H9 (cell line): Measurements from ENCODE around the gene CRY1. TPM values are rescaled to one million over a fixed set of nuclear protein-coding genes. Genes with fewer than 3 reads are reported as not detected.

ENCODE experiments used
- DNase-seq: peaks from one replicate; pipeline ENCODE4 v3.0.0-alpha.2; 2017
- H2AFZ ChIP-seq: one replicate; pipeline ENCODE4 v1.6.1; 2013; ENCODE audit warnings: mild to moderate bottlenecking, low read length, control low read depth, moderate library complexity
- H2AK5ac ChIP-seq: 2 replicates; pipeline ENCODE4 v1.6.1; 2013; ENCODE audit warnings: low read length, control low read depth, mixed read lengths; ENCODE audit not compliant: insufficient read length
- H2BK120ac ChIP-seq: one replicate; pipeline ENCODE4 v1.6.1; 2013; ENCODE audit warnings: low read depth, mild to moderate bottlenecking, low read length, control low read depth, inconsistent platforms; ENCODE audit not compliant: poor library complexity, severe bottlenecking
- H2BK12ac ChIP-seq: 2 replicates; pipeline ENCODE4 v1.6.1; 2013; ENCODE audit warnings: low read length, control low read depth, mixed read lengths, low read depth; ENCODE audit not compliant: insufficient read length
- H2BK15ac ChIP-seq: 2 replicates; pipeline ENCODE4 v1.6.1; 2013; ENCODE audit warnings: low read depth, low read length, control low read depth
- H2BK20ac ChIP-seq: one replicate; pipeline ENCODE4 v1.6.1; 2013; ENCODE audit warnings: low read depth, mild to moderate bottlenecking, low read length, control low read depth, inconsistent platforms; ENCODE audit not compliant: poor library complexity, severe bottlenecking
- H2BK5ac ChIP-seq: 2 replicates; pipeline ENCODE4 v1.6.1; 2013; ENCODE audit warnings: low read length, control low read depth, mixed read lengths; ENCODE audit not compliant: insufficient read length
- H3K14ac ChIP-seq: 2 replicates; pipeline ENCODE4 v1.6.1; 2013; ENCODE audit warnings: low read length, control low read depth; ENCODE audit not compliant: insufficient read depth
- H3K18ac ChIP-seq: 2 replicates; pipeline ENCODE4 v1.6.1; 2013; ENCODE audit warnings: low read depth, mild to moderate bottlenecking, mixed read lengths, low read length, control low read depth; ENCODE audit not compliant: insufficient read length
- H3K23ac ChIP-seq: 2 replicates; pipeline ENCODE4 v1.6.1; 2013; ENCODE audit warnings: low read length, control low read depth, mixed read lengths, low read depth; ENCODE audit not compliant: insufficient read length
- H3K23me2 ChIP-seq: 2 replicates; pipeline ENCODE4 v1.6.1; 2013; ENCODE audit warnings: low read depth, mild to moderate bottlenecking, mixed read lengths, low read length, control low read depth; ENCODE audit not compliant: insufficient read length, poor library complexity, severe bottlenecking
- H3K27ac ChIP-seq: 2 replicates; pipeline ENCODE4 v1.5.1; 2013; ENCODE audit warnings: low read length, control low read depth, mixed read lengths, low read depth; ENCODE audit not compliant: insufficient read length
- H3K27me3 ChIP-seq: 2 replicates; pipeline ENCODE4 v1.6.1; 2013; ENCODE audit warnings: low read length, control low read depth, inconsistent platforms; ENCODE audit not compliant: insufficient read depth
- H3K4ac ChIP-seq: 2 replicates; pipeline ENCODE4 v1.6.1; 2013; ENCODE audit warnings: low read depth, mild to moderate bottlenecking, control low read depth, inconsistent platforms, low read length, moderate library complexity
- H3K4me1 ChIP-seq: 2 replicates; pipeline ENCODE4 v1.6.1; 2013; ENCODE audit warnings: low read length, control low read depth, inconsistent platforms; ENCODE audit not compliant: insufficient read depth
- H3K4me2 ChIP-seq: 2 replicates; pipeline ENCODE4 v1.6.1; 2013; ENCODE audit warnings: low read length, control low read depth, mixed read lengths; ENCODE audit not compliant: insufficient read length, insufficient read depth
- H3K56ac ChIP-seq: 2 replicates; pipeline ENCODE4 v1.6.1; 2013; ENCODE audit warnings: low read depth, mild to moderate bottlenecking, mixed read lengths, low read length, control low read depth; ENCODE audit not compliant: insufficient read length
- H3K79me1 ChIP-seq: 2 replicates; pipeline ENCODE4 v1.6.1; 2013; ENCODE audit warnings: low read depth, mild to moderate bottlenecking, moderate library complexity, low read length, control low read depth, inconsistent platforms; ENCODE audit not compliant: insufficient read depth, poor library complexity, severe bottlenecking
- H3K79me2 ChIP-seq: 2 replicates; pipeline ENCODE4 v1.6.1; 2013; ENCODE audit warnings: low read length, control low read depth, inconsistent platforms; ENCODE audit not compliant: insufficient read depth
- H3K9ac ChIP-seq: 2 replicates; pipeline ENCODE4 v1.6.1; 2013; ENCODE audit warnings: low read length, control low read depth, mixed read lengths; ENCODE audit not compliant: insufficient read length; ENCODE audit errors: extremely low read depth
- H3K9me3 ChIP-seq: one replicate; pipeline ENCODE4 v1.6.1; 2013; ENCODE audit warnings: low read depth, low read length, inconsistent platforms; ENCODE audit not compliant: control insufficient read depth
- H3T11ph ChIP-seq: one replicate; pipeline ENCODE4 v1.6.1; 2013; ENCODE audit warnings: mild to moderate bottlenecking, low read length, control low read depth, inconsistent platforms
- H4K20me1 ChIP-seq: one replicate; pipeline ENCODE4 v1.6.1; 2013; ENCODE audit not compliant: control insufficient read depth, insufficient read length, insufficient read depth
- H4K5ac ChIP-seq: 2 replicates; pipeline ENCODE4 v1.6.1; 2013; ENCODE audit warnings: low read depth, mild to moderate bottlenecking, mixed read lengths, low read length, control low read depth; ENCODE audit not compliant: insufficient read length
- H4K8ac ChIP-seq: replicated peaks from 2 replicates; pipeline ENCODE4 v1.6.1; 2013; ENCODE audit warnings: low read length, control low read depth, mixed read lengths, low read depth; ENCODE audit not compliant: insufficient read length
- H4K91ac ChIP-seq: 2 replicates; pipeline ENCODE4 v1.6.1; 2013; ENCODE audit warnings: low read depth, mild to moderate bottlenecking, moderate library complexity, mixed read lengths, low read length, control low read depth; ENCODE audit not compliant: insufficient read length
- H3K27ac Mint-ChIP-seq, 3 experiments: 2 replicates in 2 of 3; 3 replicates in 1 of 3; pipeline ENCODE4 v1.8.0; 2020 to 2021; ENCODE audit warnings: mixed read lengths in 3 of 3, mild to moderate bottlenecking in 1 of 3, moderate library complexity in 1 of 3
- H3K27me3 Mint-ChIP-seq: 2 replicates; pipeline ENCODE4 v1.8.0; 2021; ENCODE audit warnings: low read depth, mild to moderate bottlenecking, moderate library complexity, mixed read lengths
- H3K36me3 Mint-ChIP-seq, 3 experiments: 2 replicates in 2 of 3; 3 replicates in 1 of 3; pipeline ENCODE4 v1.8.0; 2020 to 2021; ENCODE audit warnings: low read depth in 3 of 3, mixed read lengths in 3 of 3; ENCODE audit not compliant: insufficient read depth in 1 of 3
- H3K4me1 Mint-ChIP-seq, 2 experiments: 2 replicates each; pipeline ENCODE4 v1.8.0; 2020; ENCODE audit warnings: mixed read lengths in 2 of 2
- H3K4me3 Mint-ChIP-seq, 2 experiments: 2 replicates in 1 of 2; 3 replicates in 1 of 2; pipeline ENCODE4 v1.8.0; 2020 to 2021; ENCODE audit warnings: mild to moderate bottlenecking in 2 of 2, mixed read lengths in 2 of 2, moderate library complexity in 1 of 2
- H3K9me3 Mint-ChIP-seq, 2 experiments: 2 replicates in 1 of 2; 3 replicates in 1 of 2; pipeline ENCODE4 v1.8.0; 2020; ENCODE audit warnings: mild to moderate bottlenecking in 2 of 2, mixed read lengths in 2 of 2, moderate library complexity in 1 of 2
- CTCF ChIP-seq: fragments of 200-600 bp; sonication (generic); conservative IDR thresholded peaks from 3 replicates; pipeline ENCODE4 v1.8.0; 2021; ENCODE audit warnings: antibody characterized with exemption, mild to moderate bottlenecking
- WGBS: extraction: QIAGEN DNeasy Blood & Tissue Kit; methylation state at CpG from one replicate; pipeline ENCODE4 v1.1.7; 2013; ENCODE audit warnings: missing lambda C conversion rate, low lambda C conversion rate, mixed read lengths; ENCODE audit not compliant: insufficient read length; ENCODE audit errors: extremely low coverage; 5-methylcytosine and 5-hydroxymethylcytosine counted together
- total RNA-seq: library from RNA; stranded (reverse); gene quantifications from 2 replicates; pipeline ENCODE4 v1.2.1, GENCODE V29; 2021

CRY1 gene
- total RNA-seq, 1 experiment from 2014 or later: 23.5 TPM

- no peak overlapping the region for H2BK20ac ChIP-seq
- no peak overlapping the region for H4K8ac ChIP-seq
- no peaks in the 10 kb centered on the region for H3K79me1 ChIP-seq
- H3K9me3 ChIP-seq: no peaks in the 10 kb centered on the region
- H3K56ac ChIP-seq: no peak overlapping the region
- Mint-ChIP-seq H3K36me3 (0 out of 7 replicates have a peak, but pooled peaks cover 0 to 3% (median 0%) of the 10 kb centered on the region in 3 experiments), H3K27ac (no peak overlapping the region), H3K4me1 (peaks cover 25 to 27% of the 10 kb centered on the region in 2 experiments), H3K27me3 (no peaks in the 10 kb centered on the region), H3K4me3 (no peak overlapping the region), H3K9me3 (peaks cover 5 to 6% of the 10 kb centered on the region in 2 experiments; a peak in 4 of 5 replicates)
- H3K4me2 ChIP-seq: no peak overlapping the region
- H2AFZ ChIP-seq: no peak overlapping the region
- H2BK120ac ChIP-seq: no peak overlapping the region
- no peak overlapping the region for H2BK15ac ChIP-seq
- peak; percentile 60 for TF ChIP-seq CTCF
- no peak overlapping the region for H3T11ph ChIP-seq
- no peak overlapping the region for H3K4ac ChIP-seq
- no peak overlapping the region for H4K91ac ChIP-seq
- H3K27ac ChIP-seq: no peak overlapping the region
- H3K4me1 ChIP-seq: peaks cover 2% of the 10 kb centered on the region
- no peak for DNase-seq
- no peak overlapping the region for H2BK5ac ChIP-seq
- no peak overlapping the region for H3K18ac ChIP-seq
- no CpG with 5 or more reads among the region's 5 CpGs for WGBS
- no peak overlapping the region for H2BK12ac ChIP-seq
- H3K23me2 ChIP-seq: no peaks in the 10 kb centered on the region
- H3K9ac ChIP-seq: no peak overlapping the region
- no peaks in the 10 kb centered on the region for H4K20me1 ChIP-seq
- no peak overlapping the region for H3K23ac ChIP-seq
- no peaks in the 10 kb centered on the region for H3K79me2 ChIP-seq
- no peak overlapping the region for H4K5ac ChIP-seq
- no peaks in the 10 kb centered on the region for H3K27me3 ChIP-seq
- no peak overlapping the region for H3K14ac ChIP-seq
- H2AK5ac ChIP-seq: no peak overlapping the region
These were observed 33.6 kb upstream of the CRY1 start for GRCh38 chr12:107126796-107127481.
